HG03108 (cell line): ENCODE measurements around the gene DEF6.
"Not testable (repeated sequence)": the region's sequence is repeated elsewhere in the genome, so short reads cannot be mapped to it uniquely, and the experiment has no call there.

Experiments
- ATAC-seq: cut with Tn5 transposase; IDR thresholded peaks from one replicate; pipeline ENCODE4 v1.9.1; 2021; ENCODE audit warnings: moderate library complexity; ENCODE audit not compliant: unreplicated experiment

Gene DEF6

GRCh38 chr6:35280903-35281302 lies 16.7 kb upstream of the DEF6 start:
- ATAC-seq = no peak

DNA sequence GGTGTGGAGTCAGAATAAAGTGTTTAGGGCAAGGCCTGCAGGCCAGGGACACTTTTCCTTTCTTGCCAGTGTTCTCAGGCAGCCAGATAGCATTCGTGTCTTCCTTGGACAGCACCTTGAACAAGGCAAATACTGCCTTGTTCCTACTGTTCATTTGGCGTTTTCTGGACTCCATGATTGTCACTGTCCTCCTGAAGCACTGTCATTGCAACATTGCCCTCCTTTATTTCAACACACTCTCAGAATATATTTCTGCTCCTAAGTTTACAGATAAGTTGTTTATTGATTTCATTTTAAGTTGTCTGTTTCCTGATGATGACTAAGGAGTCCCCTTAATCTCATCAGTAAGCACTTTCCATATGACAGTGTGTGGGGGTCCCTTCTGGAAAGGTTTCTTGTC lies 15.1 kb upstream of the DEF6 start:
- no peak for ATAC-seq

DNA sequence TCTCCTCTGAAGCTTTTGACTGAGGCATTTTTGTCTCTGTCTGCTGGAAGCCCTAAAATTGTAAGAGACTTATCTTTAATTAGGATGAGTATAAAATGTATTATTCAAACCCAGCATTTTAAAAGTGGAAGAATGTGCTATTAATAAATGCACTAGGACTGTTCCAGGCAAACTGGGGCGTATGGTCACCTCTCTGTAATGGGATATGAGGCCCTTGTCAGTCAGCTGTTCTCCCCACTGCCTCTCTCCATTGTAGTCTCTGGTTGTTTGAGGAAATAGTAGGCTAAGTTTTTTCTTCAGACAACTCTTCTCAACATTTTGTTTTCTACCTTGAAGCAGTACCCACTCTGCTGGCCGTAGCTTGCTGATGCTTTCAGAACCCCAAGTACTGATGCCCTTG lies 14.3 kb upstream of the DEF6 start:
- ATAC-seq = no peak

GRCh38 chr6:35287671-35288396 lies 9.8 kb upstream of the DEF6 start:
- ATAC-seq = no peak

- no peak for ATAC-seq
Observed at GRCh38 chr6:35288834-35289233, 8.8 kb upstream of the DEF6 start.

DNA sequence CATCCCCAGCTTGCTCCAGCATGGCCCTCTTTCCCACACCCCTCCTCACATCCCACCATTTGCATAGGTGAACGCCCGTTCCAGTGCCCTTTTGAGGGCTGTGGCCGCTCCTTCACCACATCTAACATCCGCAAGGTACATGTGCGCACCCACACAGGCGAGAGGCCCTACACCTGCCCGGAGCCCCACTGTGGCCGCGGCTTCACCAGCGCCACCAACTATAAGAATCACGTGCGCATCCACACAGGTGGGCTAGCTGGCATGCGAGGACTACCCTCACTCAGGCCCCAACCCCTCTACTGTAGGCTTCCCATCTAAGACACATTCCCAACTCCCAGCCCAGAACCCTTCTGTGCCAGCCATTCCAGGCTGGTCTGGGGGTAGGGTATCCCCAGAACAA lies 6.1 kb upstream of the DEF6 start:
- ATAC-seq = no peak

DNA sequence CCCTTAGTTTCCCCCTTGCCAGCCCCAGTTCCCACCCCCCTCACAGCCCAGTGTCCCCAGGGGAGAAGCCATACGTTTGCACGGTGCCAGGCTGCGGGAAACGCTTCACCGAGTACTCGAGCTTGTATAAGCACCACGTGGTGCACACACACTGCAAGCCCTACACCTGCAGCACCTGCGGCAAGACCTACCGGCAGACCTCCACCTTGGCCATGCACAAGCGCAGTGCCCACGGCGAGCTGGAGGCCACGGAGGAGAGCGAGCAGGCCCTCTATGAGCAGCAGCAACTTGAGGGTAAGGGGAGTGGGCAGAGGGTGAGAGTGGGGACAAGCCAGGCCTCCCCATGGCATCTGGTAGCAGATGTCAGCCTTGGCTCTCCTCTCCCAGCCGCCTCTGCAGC lies 5.1 kb upstream of the DEF6 start:
- no peak for ATAC-seq

DNA sequence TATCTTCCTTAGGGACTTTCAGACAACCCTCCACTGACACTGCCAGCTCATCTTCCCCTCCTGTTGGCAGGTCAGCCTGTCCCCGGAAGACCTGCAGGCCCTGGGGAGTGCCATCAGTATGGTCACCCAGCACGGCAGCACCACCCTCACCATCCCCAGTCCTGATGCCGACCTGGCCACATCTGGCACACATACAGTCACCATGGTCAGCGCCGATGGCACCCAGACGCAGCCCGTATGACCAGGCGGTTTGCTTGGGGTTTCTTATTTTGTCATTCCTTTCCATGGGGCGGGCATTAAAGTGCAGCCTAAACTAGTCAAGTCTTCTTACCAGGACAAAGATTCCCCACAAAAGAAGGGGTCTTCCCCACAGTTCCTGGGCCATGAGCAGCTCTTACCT lies 3.9 kb upstream of the DEF6 start:
- ATAC-seq = no peak

DNA sequence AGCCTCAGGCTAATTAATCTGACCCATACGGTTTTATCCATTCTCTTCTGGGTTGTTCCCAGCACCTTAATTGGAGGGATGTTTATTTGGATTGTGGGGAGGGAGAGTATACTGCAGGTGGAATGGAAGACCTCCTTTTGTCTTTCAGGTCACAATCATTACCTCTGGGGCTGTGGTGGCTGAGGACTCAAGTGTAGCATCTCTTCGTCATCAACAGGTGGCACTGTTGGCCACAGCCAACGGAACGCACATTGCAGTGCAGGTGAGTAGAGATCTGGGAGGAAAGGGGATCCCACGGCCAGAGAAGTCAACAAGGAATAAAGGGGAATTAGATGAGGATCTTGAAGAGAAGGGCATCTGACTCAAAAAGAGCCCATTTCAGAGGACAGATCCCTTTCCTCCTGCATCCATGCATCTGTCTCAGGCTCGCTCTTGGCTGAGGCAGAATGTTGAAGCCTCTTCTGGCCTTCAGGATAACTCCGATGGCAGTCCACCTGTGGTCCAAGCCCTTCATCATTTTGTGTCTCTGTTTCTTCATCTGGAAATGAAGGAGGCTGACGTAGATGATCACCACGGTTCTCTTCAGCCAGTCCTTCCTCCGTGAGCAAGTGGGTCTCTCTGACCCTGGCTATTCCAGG lies 3.2 kb upstream of the DEF6 start:
- no peak for ATAC-seq

DNA sequence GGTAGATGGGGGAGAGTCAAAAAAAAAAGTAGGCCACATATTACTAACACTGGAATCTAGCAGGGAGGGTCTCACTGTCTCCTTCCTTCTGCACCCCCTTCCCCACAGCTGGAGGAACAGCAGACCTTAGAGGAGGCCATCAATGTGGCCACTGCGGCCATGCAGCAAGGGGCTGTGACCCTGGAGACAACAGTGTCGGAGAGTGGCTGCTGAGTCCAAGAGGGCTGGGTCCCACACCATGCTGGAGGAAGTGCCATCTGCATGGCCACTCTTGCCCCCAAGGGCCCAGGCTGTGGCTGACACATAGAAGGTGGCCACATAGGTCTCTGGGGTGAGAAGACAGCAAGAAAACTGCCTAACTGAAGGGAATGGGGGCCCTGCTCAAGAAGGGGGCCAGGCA lies 2.6 kb upstream of the DEF6 start:
- ATAC-seq = no peak

DNA sequence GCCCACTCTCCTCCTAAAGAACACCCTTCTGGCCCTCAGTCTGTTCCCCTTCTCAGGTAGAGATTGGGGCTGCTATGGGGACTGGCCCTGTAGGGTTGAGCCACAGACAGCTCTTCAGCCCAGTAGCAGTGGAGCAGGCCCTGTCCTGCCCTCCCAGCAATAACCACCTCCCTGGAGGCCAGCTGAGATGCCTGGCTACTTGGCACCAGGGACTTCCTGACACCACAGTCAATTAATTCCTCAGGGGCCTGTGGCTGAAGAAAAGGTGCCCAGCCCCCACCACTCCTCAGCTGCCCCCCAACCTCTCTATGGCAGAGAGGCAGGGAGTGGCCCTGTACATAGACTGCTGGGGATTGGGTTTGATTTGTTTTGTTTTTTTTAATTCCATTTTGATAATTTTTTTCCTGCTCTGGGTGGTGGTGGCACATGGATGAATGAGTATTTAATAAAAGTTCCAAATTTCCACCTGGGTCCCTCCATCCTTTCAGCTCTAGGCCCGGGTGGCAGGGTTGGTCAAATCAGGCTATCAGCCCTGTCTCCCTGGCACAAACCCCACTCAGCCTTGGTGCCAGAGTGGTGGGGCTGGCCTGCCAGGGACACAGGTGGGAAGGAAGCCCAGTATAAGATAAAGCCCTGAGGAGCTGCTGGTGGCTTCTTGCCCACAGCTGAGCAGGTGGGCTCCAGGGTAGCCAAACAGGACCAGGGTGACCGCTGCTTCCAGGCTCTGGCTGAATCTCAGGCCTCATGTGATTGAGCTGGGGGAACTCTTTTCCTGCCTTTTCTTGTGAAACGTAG lies 1.9 kb upstream of the DEF6 start:
- no peak for ATAC-seq

- ATAC-seq = no peak
Observed at GRCh38 chr6:35296931-35297600, 552 bp upstream of the DEF6 start.

GRCh38 chr6:35298625-35299140 lies 1.1 kb downstream of the DEF6 start:
- no peak for ATAC-seq

DNA sequence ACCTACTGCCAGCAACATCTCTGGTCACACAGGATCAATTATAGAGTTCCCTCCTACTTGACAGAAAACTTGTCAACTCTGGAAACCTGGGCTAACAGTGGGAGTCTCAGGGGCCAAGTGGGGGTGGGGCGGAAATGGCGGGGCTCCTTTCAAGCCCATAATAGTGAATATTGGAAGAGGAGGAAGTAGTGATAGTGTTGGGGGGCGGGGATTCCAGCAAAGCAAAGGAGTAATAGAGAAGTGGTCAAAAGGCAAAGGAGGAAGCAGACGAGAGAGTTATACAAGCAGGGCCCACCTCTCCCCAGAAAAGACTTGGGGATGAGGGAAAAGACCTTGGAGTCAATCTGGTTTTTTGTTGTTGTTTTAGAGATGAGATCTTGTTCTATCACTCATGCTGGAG lies 2.1 kb downstream of the DEF6 start:
- ATAC-seq = no peak

DNA sequence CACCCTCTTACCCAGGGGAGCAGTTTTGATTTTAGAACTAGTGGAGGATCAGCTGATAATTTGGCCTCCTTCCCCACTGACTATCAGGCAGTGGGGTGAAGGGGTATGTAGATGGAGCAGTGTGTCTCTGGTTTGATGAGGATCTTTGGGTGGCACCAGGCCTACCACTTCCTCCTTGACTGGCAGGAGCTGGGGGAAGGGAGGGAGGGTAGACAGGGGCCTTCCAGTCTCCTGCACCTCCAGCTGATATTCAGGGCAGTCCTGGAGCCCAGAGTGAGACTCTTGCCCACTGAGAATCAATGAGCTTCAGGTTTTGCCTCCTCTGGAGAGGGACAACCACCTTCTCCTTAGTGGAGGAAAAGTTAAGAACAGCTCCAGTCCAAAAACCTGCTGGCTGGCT lies 3.2 kb downstream of the DEF6 start:
- no peak for ATAC-seq

- ATAC-seq = peak; percentile 79
Observed at GRCh38 chr6:35302604-35303241, 5.1 kb downstream of the DEF6 start.

DNA sequence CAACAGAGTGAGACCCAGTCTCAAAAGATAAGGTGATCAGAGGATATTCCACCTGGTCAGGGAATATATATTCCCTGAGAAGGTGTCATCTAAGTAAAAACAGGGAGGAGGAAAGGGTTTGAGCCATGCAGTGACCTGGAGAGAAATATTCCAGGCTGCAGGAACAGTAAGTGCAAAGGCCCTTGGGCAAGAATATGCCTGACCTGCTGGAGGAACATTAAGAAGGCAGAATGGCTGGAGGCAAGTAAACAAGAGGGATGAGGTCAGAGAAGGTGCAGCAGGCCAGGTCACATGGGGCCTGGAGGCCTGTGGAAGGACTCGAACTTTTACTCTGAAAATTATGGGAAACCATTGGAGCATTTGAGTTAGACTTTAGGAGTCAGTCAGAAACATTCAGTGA lies 6.7 kb downstream of the DEF6 start:
- ATAC-seq = no peak

DNA sequence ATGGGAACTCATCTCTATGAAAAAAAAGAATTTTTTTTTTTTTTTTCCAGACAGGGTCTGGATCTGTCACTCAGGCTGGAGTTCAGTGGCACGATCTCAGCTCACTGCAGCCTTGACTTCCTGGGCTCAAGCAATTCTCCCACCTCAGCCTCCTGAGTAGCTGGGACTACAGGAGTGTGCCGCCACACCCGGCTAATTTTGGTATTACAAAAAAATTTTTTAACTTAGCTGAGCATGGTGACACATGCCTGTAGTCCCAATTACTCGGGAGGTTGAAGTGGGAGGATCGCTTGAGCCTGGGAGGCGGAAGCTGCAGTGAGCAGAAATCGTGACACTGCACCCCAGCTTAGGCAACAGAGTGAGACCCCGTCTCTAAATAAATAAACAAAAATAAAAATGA lies 7.5 kb downstream of the DEF6 start:
- no peak for ATAC-seq

GRCh38 chr6:35307138-35307537 lies 9.5 kb downstream of the DEF6 start:
- ATAC-seq = not testable (repeated sequence)

DNA sequence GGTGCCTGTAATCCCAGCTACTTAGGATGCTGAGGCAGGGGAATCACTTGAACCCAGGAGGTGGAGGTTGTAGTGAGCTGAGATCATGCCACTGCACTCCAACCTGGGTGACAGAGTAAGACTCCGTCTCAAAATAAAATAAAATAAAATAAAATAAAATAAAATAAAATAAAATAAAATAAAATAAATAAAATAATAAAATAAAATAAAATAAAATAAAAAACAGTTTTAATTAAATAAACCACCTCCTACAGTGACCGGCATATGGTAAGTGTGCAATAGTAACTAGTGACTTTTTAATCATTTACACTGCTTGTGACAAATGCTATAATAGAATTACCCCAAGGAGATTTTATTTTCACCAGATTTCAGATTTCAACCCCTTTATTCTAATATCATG lies 10.9 kb downstream of the DEF6 start:
- not testable (repeated sequence) for ATAC-seq
